ENCODE measurements around the gene WDR7. TPM values are rescaled to one million over a fixed set of nuclear protein-coding genes. Genes with fewer than 3 reads are reported as not detected.

WDR7 gene
- total RNA-seq, 2 donors from 2014 or later: 47.0 to 62.2 TPM

DNA sequence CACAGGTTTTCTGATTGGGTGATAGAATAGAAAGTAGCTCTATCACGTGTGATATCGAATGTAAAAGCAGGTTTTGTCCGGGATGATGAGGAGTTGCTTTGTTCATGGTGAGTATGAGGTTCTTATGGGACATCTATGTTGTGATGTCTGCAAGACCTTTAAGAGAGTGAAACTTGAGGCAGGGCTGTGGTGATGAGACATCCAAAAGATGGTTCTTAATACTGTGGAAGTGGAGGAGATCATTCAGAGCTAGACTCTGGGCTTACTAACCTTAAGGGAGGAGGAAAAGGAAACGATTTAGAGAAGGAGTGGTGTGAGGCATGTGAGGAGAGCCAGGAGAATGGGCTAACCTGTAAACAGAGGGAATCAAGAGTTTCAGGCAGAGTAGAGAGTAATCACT is 92.0 kb downstream of the WDR7 start:
- Mint-ChIP-seq H3K27me3 (no peaks in the 10 kb centered on the region), H3K36me3 (ENCODE audit: low read depth) (peaks cover 7% of the 10 kb centered on the region), H3K4me1 (peaks cover 22% of the 10 kb centered on the region), H3K27ac (no peak overlapping the region), H3K4me3 (no peak overlapping the region)
- ATAC-seq: no peak
- H3K9me3 ChIP-seq (ENCODE audit: control insufficient read depth, low read length, poor library complexity, severe bottlenecking): no peaks in the 10 kb centered on the region
- DNase-seq: no peak

DNA sequence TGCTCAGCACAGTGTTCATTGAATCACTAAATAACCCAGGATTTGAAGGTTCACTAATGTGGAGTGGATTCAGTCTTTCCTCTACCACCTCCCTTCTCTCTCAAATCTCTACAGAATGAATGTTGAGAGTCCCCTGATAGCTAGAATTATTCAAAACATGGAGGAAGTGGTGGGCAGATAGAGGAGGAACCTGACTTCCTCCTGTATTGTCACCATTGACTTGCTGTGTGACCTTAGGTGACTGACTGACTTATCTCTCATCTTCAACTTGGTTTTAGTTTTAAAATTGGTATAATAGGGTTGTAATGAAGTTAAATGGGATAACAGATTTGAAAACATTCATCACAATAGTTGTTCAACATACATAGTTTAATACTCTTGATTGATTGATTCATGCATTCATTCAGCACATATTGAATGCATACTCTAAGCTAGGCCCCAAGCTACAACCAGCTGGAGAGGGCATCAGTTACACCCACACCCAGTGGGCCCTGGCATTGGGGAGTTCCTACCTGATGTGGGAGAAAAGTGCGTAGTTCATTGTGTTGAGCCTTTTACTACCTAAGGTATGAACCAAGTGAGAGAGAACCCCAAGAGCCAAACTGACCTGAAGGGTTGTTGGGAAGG is 96.0 kb downstream of the WDR7 start:
- H3K4me3 Mint-ChIP-seq: peak overlapping the region; percentile 53
- ATAC-seq (no peak), DNase-seq (no peak)
- H3K36me3 Mint-ChIP-seq (ENCODE audit: low read depth): no peaks in the 10 kb centered on the region
- H3K4me1 Mint-ChIP-seq: peaks cover 22% of the 10 kb centered on the region
- peak overlapping the region; percentile 89 for H3K27ac Mint-ChIP-seq
- no peaks in the 10 kb centered on the region for H3K27me3 Mint-ChIP-seq
- H3K9me3 ChIP-seq (ENCODE audit: control insufficient read depth, low read length, poor library complexity, severe bottlenecking): no peaks in the 10 kb centered on the region

DNA sequence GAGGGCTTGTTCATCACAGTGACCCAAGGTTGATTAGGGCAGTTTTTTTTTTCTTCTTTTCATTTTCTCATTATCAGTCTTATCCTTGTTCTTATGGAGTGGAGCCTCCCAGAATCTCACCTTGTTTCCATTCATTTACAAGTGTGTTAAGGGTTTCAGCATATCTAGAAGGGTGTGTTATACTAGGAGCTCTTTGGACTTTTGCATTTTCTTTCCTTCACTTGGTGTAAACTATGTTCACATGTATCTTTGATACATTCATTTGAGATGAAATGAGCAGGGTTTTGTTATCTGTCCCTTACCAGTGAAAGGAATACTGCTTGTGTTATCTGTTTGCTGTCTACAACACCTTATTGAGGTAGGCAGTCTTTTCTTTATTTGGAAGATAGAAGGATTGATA is 96.7 kb downstream of the WDR7 start:
- Mint-ChIP-seq H3K36me3 (ENCODE audit: low read depth) (no peaks in the 10 kb centered on the region), H3K27me3 (no peaks in the 10 kb centered on the region), H3K27ac (peak overlapping the region; percentile 89), H3K4me1 (peaks cover 22% of the 10 kb centered on the region), H3K4me3 (no peak overlapping the region)
- no peak for ATAC-seq
- no peaks in the 10 kb centered on the region for H3K9me3 ChIP-seq (ENCODE audit: control insufficient read depth, low read length, poor library complexity, severe bottlenecking)
- no peak for DNase-seq

DNA sequence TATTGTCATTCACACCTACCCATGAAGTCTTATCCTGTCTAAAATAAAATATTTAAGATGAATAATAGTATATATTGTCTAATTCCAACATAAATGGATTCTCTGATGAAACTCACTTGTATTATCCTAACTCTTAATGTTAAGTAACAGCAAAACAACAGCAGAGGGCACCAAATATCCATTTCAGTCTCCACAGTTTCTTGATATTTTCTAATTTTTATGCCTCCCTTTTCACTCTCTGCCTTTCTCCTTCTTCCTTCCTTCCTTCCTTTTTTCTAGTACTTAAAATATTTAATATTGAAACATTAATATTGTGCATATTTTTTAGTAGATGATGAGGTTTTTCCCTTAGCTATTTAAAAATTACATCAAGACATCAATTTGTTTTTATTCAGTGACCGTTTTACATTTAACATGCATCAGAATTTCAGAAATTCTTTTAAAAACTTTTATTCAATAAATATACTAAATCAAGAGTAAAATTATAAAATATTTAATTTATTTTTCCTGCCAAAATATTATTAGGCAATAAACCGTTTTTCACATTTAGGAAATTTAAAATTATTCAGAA is 97.6 kb downstream of the WDR7 start:
- Mint-ChIP-seq H3K27me3 (no peaks in the 10 kb centered on the region), H3K4me3 (no peak overlapping the region), H3K4me1 (peaks cover 22% of the 10 kb centered on the region), H3K27ac (no peak overlapping the region), H3K36me3 (ENCODE audit: low read depth) (no peaks in the 10 kb centered on the region)
- DNase-seq (no peak), ATAC-seq (no peak)
- H3K9me3 ChIP-seq (ENCODE audit: control insufficient read depth, low read length, poor library complexity, severe bottlenecking): no peaks in the 10 kb centered on the region

DNA sequence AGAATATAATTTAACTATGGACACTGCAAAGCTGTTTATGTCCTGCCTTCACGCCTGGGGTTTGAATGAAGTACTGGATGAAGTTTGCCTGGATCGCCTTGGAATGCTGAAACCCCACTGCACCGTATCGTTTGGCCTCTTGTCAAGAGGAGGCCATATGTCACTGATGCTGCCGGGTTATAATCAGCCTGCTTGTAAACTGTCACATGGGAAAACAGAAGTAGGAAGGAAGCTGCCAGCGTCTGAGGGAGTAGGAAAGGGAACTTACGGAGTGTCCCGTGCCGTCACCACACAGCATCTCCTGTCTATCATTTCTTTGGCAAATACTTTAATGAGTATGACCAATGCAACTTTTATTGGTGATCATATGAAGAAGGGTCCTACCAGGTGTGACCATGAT is 105.8 kb downstream of the WDR7 start:
- no peak for DNase-seq

DNA sequence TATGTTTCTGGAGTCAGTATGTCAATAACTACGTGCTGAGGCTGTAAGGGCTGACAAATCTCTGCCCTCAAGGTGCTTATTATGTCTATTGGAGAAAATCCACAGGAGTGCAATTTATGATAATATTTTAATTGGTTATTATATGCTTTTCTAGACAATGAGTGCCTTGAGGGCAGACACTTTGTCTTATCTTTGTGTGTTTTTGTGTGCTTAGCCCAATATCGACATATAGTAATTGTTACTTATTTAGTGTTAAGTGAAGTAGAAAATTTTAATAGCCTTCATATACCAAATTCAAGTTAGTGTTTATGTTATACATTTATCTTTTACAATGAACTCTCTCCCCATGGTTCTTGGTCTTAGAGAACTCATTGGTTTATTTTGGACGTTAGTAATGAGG is 118.9 kb downstream of the WDR7 start:
- Mint-ChIP-seq H3K27ac (no peak overlapping the region), H3K4me1 (peaks cover 9% of the 10 kb centered on the region), H3K4me3 (no peak overlapping the region), H3K36me3 (ENCODE audit: low read depth) (peaks cover 8% of the 10 kb centered on the region), H3K27me3 (no peaks in the 10 kb centered on the region)
- ATAC-seq: no peak
- DNase-seq: no peak
- H3K9me3 ChIP-seq (ENCODE audit: control insufficient read depth, low read length, poor library complexity, severe bottlenecking): no peaks in the 10 kb centered on the region

More for the DNA sequence above, 105.8 kb downstream of the WDR7 start:
- Mint-ChIP-seq H3K4me3 (no peak overlapping the region), H3K36me3 (ENCODE audit: low read depth) (peaks cover 8% of the 10 kb centered on the region), H3K4me1 (peaks cover 2% of the 10 kb centered on the region), H3K27me3 (no peaks in the 10 kb centered on the region), H3K27ac (no peak overlapping the region)
- no peak for ATAC-seq
- H3K9me3 ChIP-seq (ENCODE audit: control insufficient read depth, low read length, poor library complexity, severe bottlenecking): no peaks in the 10 kb centered on the region

DNA sequence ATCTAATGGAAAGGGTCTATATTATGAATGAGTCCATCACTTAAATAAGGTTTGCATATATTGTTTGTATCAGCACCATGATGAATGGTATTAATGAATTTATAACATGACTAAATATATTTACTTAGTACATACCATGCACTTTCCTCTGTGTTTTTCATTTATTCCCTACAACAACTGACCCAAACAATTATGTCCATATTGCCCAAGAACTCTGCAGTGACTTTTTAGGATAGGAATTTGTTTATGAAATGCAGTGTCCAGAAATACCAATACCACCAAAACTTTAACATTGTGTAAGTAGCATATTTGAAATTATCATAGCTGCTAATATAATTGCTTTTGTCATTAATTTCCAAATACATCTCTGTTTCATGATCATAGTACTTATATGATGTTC is 119.7 kb downstream of the WDR7 start:
- Mint-ChIP-seq H3K27ac (no peak overlapping the region), H3K36me3 (ENCODE audit: low read depth) (peaks cover 8% of the 10 kb centered on the region), H3K4me3 (no peak overlapping the region), H3K27me3 (no peaks in the 10 kb centered on the region), H3K4me1 (peaks cover 9% of the 10 kb centered on the region)
- ATAC-seq (no peak), DNase-seq (no peak)
- H3K9me3 ChIP-seq (ENCODE audit: control insufficient read depth, low read length, poor library complexity, severe bottlenecking): no peaks in the 10 kb centered on the region

DNA sequence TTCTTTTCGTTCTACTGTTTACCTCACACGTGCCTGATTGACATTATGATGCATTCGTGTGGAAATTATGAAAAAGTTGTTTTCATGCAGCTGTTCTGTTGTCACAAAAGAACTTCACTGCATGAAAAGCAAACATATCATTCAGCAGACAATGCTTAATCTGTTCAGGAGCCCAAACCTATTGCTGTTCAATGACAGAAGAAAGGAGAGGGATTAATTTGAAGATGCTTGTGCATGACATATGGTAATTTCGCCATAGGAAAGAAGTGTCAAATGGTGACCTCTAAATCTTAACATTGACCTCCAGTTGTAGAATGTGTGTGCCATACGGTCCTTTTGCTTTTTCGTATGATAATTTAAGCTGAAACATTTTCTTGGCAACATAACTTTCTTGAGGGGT is 124.5 kb downstream of the WDR7 start:
- no peaks in the 10 kb centered on the region for H3K9me3 ChIP-seq (ENCODE audit: control insufficient read depth, low read length, poor library complexity, severe bottlenecking)
- Mint-ChIP-seq H3K27ac (no peak overlapping the region), H3K4me3 (no peak overlapping the region), H3K36me3 (ENCODE audit: low read depth) (peaks cover 7% of the 10 kb centered on the region), H3K4me1 (peaks cover 5% of the 10 kb centered on the region), H3K27me3 (no peaks in the 10 kb centered on the region)
- DNase-seq (no peak), ATAC-seq (no peak)

DNA sequence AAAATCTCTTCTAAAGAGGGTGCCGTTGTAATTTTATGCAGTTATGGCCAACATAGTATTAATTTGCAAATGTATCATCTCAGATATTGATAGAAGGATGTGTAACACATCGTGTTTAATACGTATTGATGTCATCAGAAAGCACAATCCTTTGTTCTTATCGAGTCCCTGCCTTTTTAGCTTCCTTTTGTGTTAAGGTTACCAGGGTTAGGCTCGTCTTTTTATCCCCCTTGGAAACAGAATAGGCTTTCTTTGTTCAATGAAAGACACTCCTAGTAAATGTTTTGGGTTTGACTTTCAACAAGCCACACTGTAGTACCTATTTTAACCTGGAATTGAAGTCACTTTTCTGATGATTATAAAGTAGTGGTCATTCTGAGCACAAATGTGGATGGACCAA is 136.2 kb downstream of the WDR7 start:
- Mint-ChIP-seq H3K36me3 (ENCODE audit: low read depth) (peaks cover 5% of the 10 kb centered on the region), H3K4me1 (peaks cover 4% of the 10 kb centered on the region), H3K27ac (no peak overlapping the region), H3K4me3 (no peak overlapping the region), H3K27me3 (no peaks in the 10 kb centered on the region)
- ATAC-seq (no peak), DNase-seq (no peak)
- no peaks in the 10 kb centered on the region for H3K9me3 ChIP-seq (ENCODE audit: control insufficient read depth, low read length, poor library complexity, severe bottlenecking)

DNA sequence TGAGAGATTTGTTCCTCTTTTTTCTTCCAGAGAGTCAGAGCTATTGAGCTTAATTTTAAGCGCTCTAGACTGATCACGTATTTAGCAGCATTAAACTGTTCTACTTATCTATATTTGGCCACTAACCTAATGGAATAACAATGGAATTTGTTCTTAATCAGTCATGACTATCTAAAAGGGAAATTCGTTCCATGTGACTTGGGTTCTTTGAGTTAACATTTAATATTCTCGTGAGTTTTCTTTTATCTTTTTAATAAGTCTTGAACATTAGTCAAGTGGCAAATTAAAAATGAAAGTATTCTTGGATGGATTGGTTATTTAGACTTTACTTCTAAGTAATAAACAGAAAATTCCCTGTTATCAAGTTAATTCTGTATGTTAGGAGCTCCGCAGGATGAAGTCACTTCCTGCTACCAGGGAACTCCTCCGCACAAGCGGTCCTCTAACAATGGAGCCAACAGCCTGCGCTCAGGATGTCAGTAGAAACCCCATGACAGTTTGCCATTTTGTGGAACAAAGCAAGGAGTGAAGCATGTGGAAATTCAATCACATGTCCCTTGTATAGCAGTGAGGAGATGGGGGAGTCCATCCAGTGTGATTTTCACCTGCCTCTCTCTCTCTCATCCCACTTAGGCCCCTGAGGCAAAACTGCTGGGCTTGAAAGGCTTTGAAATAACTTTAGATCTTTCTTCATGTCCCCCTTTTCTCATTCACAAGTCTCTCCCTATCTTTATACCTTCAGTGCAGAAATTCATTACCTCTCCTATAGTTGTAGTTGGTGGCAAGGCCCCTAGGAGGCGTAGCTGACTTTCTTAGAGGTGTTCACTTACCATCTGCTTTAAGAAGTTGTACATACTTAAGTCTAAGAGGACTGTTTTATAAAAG is 138.1 kb downstream of the WDR7 start:
- H3K9me3 ChIP-seq (ENCODE audit: control insufficient read depth, low read length, poor library complexity, severe bottlenecking): no peaks in the 10 kb centered on the region
- Mint-ChIP-seq H3K4me1 (peaks cover 4% of the 10 kb centered on the region), H3K27ac (no peak overlapping the region), H3K4me3 (no peak overlapping the region), H3K27me3 (no peaks in the 10 kb centered on the region), H3K36me3 (ENCODE audit: low read depth) (peaks cover 7% of the 10 kb centered on the region)
- DNase-seq (no peak), ATAC-seq (no peak)

DNA sequence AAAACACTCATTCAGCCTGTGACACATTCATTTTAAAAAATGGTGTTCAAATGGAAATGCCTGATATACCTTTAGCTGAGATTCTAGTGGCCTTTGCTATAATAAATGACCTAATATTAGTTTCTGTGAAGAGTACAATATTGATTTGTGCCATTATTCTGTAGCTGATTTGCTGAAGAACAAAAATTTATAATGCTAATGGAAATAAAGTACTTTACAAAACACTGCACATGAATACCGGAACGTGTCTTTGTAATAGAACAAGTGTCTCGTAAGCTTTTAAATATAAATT is 138.7 kb downstream of the WDR7 start:
- H3K36me3 Mint-ChIP-seq (ENCODE audit: low read depth): peaks cover 7% of the 10 kb centered on the region

DNA sequence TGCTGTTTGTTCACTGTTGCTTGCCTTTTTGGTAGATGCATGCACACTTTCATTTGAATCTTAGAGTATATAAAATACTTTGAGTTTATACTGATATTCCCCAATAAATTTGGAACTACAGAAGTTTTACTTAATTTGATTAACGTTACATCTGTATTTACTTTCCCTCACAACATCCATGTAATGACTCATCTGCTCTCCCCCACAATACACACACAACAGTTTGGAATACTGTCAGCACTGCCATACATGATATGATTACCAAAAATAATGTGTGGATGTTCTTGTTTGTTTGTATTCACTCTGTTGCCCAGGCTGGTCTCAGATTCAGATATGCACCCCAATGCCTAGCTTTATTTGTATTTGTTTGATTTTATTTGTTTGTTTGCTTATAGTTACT is 144.2 kb downstream of the WDR7 start:
- Mint-ChIP-seq H3K27me3 (no peaks in the 10 kb centered on the region), H3K36me3 (ENCODE audit: low read depth) (peaks cover 6% of the 10 kb centered on the region), H3K4me3 (no peak overlapping the region), H3K4me1 (peaks cover 2% of the 10 kb centered on the region), H3K27ac (no peak overlapping the region)
- no peak for DNase-seq
- no peak for ATAC-seq
- H3K9me3 ChIP-seq (ENCODE audit: control insufficient read depth, low read length, poor library complexity, severe bottlenecking): peaks cover 2% of the 10 kb centered on the region

More for the DNA sequence above, 138.7 kb downstream of the WDR7 start:
- no peaks in the 10 kb centered on the region for H3K9me3 ChIP-seq (ENCODE audit: control insufficient read depth, low read length, poor library complexity, severe bottlenecking)
- no peak for ATAC-seq
- Mint-ChIP-seq H3K27ac (no peak overlapping the region), H3K27me3 (no peaks in the 10 kb centered on the region), H3K4me3 (no peak overlapping the region), H3K4me1 (peaks cover 3% of the 10 kb centered on the region)
- no peak for DNase-seq

DNA sequence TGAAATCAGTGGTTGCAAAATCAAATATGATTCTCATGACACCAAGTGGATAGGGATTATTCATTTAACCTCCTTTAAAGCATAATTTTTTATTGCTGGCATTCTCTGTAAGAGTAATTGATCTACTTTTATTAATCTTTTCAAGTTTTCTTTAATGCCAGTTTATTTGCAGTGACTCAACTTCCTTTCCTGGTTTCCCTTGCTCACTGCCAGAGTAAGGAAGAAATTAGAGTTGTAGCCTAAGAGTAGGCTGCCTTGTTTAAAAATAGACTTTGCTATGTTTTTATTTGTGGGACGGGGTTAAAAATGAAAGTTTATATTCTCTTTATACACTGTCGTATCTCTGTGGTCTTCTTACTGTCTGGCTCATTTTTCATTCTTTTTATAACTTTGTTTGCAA is 148.6 kb downstream of the WDR7 start:
- ATAC-seq (no peak), DNase-seq (no peak)
- H3K4me1 Mint-ChIP-seq: peaks cover 2% of the 10 kb centered on the region
- H3K27ac Mint-ChIP-seq: no peak overlapping the region
- no peak overlapping the region for H3K4me3 Mint-ChIP-seq
- H3K9me3 ChIP-seq (ENCODE audit: control insufficient read depth, low read length, poor library complexity, severe bottlenecking): peaks cover 2% of the 10 kb centered on the region
- peaks cover 6% of the 10 kb centered on the region for H3K36me3 Mint-ChIP-seq (ENCODE audit: low read depth)
- H3K27me3 Mint-ChIP-seq: no peaks in the 10 kb centered on the region

DNA sequence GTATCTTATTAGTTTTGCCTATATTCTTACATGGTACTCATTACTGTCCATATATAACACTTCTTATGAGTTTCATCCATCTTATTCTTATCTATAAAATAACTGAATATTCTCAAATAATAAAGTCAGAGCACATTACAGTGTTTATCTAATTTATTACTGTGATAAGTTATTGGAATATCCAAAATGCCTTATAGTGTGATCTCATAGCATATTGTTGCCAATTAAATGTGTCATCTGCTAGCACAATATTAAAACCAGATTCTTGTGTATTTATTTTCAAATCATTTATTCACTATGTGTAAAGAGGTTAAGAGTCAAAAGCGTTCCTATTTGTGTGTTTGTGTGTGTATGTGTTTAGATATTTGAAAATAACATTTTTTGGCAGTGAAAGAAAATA is 151.9 kb downstream of the WDR7 start:
- no peak for DNase-seq
- Mint-ChIP-seq H3K27ac (no peak overlapping the region), H3K4me1 (peaks cover 4% of the 10 kb centered on the region), H3K27me3 (no peaks in the 10 kb centered on the region), H3K36me3 (ENCODE audit: low read depth) (peaks cover 2% of the 10 kb centered on the region), H3K4me3 (no peak overlapping the region)
- H3K9me3 ChIP-seq (ENCODE audit: control insufficient read depth, low read length, poor library complexity, severe bottlenecking): no peaks in the 10 kb centered on the region
- no peak for ATAC-seq
